Stimulated activated CD4-positive, alpha-beta T cell treated with anti-CD3 and anti-CD28 coated beads, Interleukin-1b, Interleukin-23, amount 100 ng/mL, for 4 hours (primary cell): ENCODE measurements around the gene TP53TG3E.
"Not testable (repeated sequence)": the region's sequence is repeated elsewhere in the genome, so short reads cannot be mapped to it uniquely, and the experiment has no call there.

Source experiments
- DNase-seq, 2 donors: peaks; one replicate each; pipeline ENCODE4 v3.0.0-alpha.2; 2020; ENCODE audit warnings: low read depth in 2 of 2

The TP53TG3E gene

GRCh38 chr16:33304006-33304405 lies at the start of gene TP53TG3E:
TSS of gene TP53TG3E (plus strand) at chr16:33304306. CDS start at chr16:33304374, 68 bp downstream.
- DNase-seq = not testable (repeated sequence)

- peak in 1 of 2 donors; percentile 21 for DNase-seq
Observed at GRCh38 chr16:33336226-33337012, 32.3 kb downstream of the TP53TG3E start.

GRCh38 chr16:33337627-33338542 lies 33.8 kb downstream of the TP53TG3E start:
- DNase-seq = peak in 1 of 2 donors; percentile 14

GRCh38 chr16:33338543-33338951 lies 34.4 kb downstream of the TP53TG3E start:
- DNase-seq = not testable (repeated sequence)

GRCh38 chr16:33339093-33340061 lies 35.3 kb downstream of the TP53TG3E start:
- DNase-seq = not testable (repeated sequence)
